Osteocyte (in vitro differentiated cells): ENCODE measurements around the gene CCDC106. TPM values are rescaled to one million over a fixed set of nuclear protein-coding genes. Genes with fewer than 3 reads are reported as not detected.

Experiments used
- DNase-seq: peaks from one replicate; pipeline ENCODE4 v3.0.0; 2021; ENCODE audit warnings: mixed read lengths; ENCODE audit not compliant: unreplicated experiment; ENCODE audit errors: extremely low spot score
- H3K27ac Mint-ChIP-seq: one replicate; pipeline ENCODE4 v1.8.0; 2021; ENCODE audit warnings: mild to moderate bottlenecking, mixed read lengths; ENCODE audit not compliant: unreplicated experiment
- H3K27me3 Mint-ChIP-seq: one replicate; pipeline ENCODE4 v1.8.0; 2021; ENCODE audit warnings: mixed read lengths; ENCODE audit not compliant: unreplicated experiment
- H3K36me3 Mint-ChIP-seq: one replicate; pipeline ENCODE4 v1.8.0; 2021; ENCODE audit warnings: mixed read lengths; ENCODE audit not compliant: unreplicated experiment
- H3K4me1 Mint-ChIP-seq: one replicate; pipeline ENCODE4 v1.8.0; 2021; ENCODE audit warnings: mixed read lengths; ENCODE audit not compliant: unreplicated experiment
- H3K4me3 Mint-ChIP-seq: one replicate; pipeline ENCODE4 v1.8.0; 2021; ENCODE audit warnings: mild to moderate bottlenecking, moderate library complexity, mixed read lengths; ENCODE audit not compliant: unreplicated experiment
- H3K9me3 Mint-ChIP-seq: one replicate; pipeline ENCODE4 v1.8.0; 2021; ENCODE audit warnings: mixed read lengths; ENCODE audit not compliant: unreplicated experiment
- CTCF ChIP-seq: fragments of 200-600 bp; sonication (generic); IDR thresholded peaks from 2 replicates; pipeline ENCODE4 v1.5.0; 2021; ENCODE audit warnings: antibody characterized with exemption, mild to moderate bottlenecking, moderate library complexity
- total RNA-seq: library from RNA; stranded (reverse); gene quantifications from 2 replicates; pipeline ENCODE4 v1.2.1, GENCODE V29; 2021

Gene CCDC106
- total RNA-seq, 1 donor from 2014 or later, result 25.9 TPM

GRCh38 chr19:55679343-55680257 is 31.6 kb downstream of the CCDC106 start:
- peaks cover 15% of the 10 kb centered on the region for H3K36me3 Mint-ChIP-seq
- H3K4me1 Mint-ChIP-seq, result peaks cover 27% of the 10 kb centered on the region
- H3K27ac Mint-ChIP-seq, result no peak overlapping the region
- TF ChIP-seq CTCF, result no peak
- no peaks in the 10 kb centered on the region for H3K9me3 Mint-ChIP-seq
- no peak overlapping the region for H3K4me3 Mint-ChIP-seq
- DNase-seq, result no peak
- no peaks in the 10 kb centered on the region for H3K27me3 Mint-ChIP-seq

DNA sequence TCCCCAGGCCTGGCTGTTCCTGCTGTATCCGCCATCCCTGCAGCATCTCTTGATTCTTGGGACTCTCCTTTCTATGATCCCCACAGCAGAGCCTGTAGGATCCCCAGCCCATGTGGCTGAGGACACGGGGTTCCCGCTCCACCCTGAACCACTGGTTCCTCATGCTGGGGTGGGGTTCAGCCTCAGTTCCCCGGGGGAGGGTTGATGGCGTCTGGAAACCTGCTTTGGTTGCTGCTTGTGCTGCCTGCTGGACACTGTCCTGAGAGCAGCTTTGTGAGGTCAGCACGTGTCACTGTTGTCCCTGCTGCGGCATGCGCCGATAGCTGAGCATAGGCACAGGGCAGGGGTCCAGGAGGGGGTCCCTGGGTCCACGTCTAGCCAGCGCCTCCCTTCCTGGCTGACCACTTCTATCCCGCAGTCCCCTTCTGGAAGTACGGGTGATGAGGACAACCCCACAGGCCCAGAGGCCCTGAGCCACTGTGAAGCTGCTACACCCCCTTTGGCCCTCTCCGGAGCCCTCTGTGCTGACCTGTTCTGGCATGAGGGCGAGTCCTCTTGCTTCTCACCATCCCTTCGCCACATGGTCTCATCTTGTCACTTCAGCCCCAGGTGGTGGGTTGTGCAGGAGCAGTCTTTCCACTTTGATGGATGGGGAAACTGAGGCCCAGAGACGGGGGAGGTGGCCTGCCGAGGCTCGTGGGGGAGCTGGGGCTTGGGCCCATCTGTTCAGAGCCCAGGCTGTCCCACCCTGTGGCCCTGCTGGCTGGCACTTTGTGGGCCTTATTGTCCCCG is 32.5 kb downstream of the CCDC106 start:
- Mint-ChIP-seq H3K9me3 (no peaks in the 10 kb centered on the region), H3K27ac (no peak overlapping the region), H3K4me3 (no peak overlapping the region), H3K4me1 (peaks cover 25% of the 10 kb centered on the region), H3K27me3 (no peaks in the 10 kb centered on the region), H3K36me3 (peaks cover 15% of the 10 kb centered on the region)
- TF ChIP-seq CTCF, result no peak
- no peak for DNase-seq

DNA sequence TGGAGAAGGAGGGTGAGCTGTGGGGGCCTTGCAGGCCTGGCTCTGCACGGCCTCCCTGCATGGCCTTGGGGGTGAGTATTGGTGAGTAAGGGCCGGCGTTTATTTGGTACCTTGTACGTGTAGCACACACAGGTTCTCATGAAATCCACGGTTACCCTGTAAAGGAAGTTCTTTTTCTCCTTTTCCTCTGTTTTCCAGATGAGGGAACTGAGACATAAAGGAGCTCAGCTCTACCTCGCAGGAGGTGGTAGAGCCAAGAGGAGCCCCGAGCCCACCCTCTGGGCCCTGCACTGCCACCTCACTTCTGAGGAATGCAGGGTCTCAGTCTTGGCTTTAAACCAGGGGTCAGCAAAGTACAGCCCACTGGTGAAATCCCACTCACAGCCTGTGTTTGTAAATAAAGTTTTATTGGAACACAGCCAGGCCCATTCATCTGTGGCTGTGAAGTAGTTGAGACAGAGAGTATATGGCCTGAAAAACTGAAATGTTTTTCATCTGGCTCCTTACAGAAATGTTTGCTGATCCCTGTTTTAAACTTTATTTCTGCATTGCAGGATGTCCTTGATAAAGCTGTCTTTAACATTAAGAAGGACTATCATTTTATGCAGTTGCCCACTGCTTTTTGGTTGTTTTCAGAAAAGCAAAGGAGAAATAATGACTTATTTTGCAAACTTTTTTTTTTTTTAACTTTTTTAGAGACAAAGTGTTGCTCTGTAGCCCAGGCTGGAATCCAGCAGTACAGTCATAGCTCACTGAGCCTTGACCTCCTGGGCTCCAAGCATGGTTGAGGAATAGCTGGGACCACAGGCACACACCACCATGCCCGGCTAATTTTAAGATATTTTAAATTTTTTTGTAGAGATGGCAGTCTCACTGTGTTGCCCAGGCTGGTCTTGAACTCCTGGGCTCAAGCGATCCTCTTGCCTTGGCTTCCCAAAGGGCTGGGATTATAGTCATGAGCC is 33.4 kb downstream of the CCDC106 start:
- H3K9me3 Mint-ChIP-seq, result no peaks in the 10 kb centered on the region
- no peaks in the 10 kb centered on the region for H3K27me3 Mint-ChIP-seq
- H3K4me3 Mint-ChIP-seq, result no peak overlapping the region
- H3K4me1 Mint-ChIP-seq, result peaks cover 17% of the 10 kb centered on the region
- no peak for DNase-seq
- no peak for TF ChIP-seq CTCF
- peaks cover 21% of the 10 kb centered on the region for H3K36me3 Mint-ChIP-seq
- H3K27ac Mint-ChIP-seq, result no peak overlapping the region

- Mint-ChIP-seq H3K9me3 (no peaks in the 10 kb centered on the region), H3K27ac (no peak overlapping the region), H3K27me3 (no peaks in the 10 kb centered on the region), H3K4me3 (no peak overlapping the region), H3K4me1 (peaks cover 4% of the 10 kb centered on the region), H3K36me3 (peaks cover 19% of the 10 kb centered on the region)
- no peak for DNase-seq
- no peak for TF ChIP-seq CTCF
Measured at GRCh38 chr19:55683449-55684261, 35.6 kb downstream of the CCDC106 start.
